ENCODE results near the gene FAM149A. TPM values are rescaled to one million over a fixed set of nuclear protein-coding genes. Genes with fewer than 3 reads are reported as not detected.
A peak's percentile ranks its signal among the peaks of the same experiment; 100 is the strongest.

Gene FAM149A
- polyA plus RNA-seq, 3 donors, result not detected

GRCh38 chr4:186096681-186097165 lies 7.8 kb upstream of the FAM149A start:
- Histone ChIP-seq H3K4me2 (replicated peaks; ENCODE audit: extremely low read depth, low read length, poor library complexity, severe bottlenecking) (no peak overlapping the region), H3K4me3 (replicated peaks in 1 of 3; ENCODE audit: low read depth in 2 of 3, low read length in 3 of 3) (no peak overlapping the region), H3K27ac (ENCODE audit: low read depth in 1 of 2, low read length in 2 of 2) (no peak overlapping the region), H3K9me3 (replicated peaks in 1 of 2; ENCODE audit: control insufficient read depth in 1 of 2, insufficient read depth in 1 of 2, low read length in 2 of 2) (no peaks in the 10 kb centered on the region), H3K9ac (ENCODE audit: insufficient read depth, low read length, poor library complexity, severe bottlenecking) (no peak overlapping the region), H4K20me1 (ENCODE audit: insufficient read depth, low read length) (no peaks in the 10 kb centered on the region), H3K4me1 (ENCODE audit: control insufficient read depth in 1 of 2, insufficient read depth in 2 of 2, low read length in 2 of 2) (no peaks in the 10 kb centered on the region), H3K36me3 (replicated peaks in 1 of 2; ENCODE audit: control insufficient read depth in 1 of 2, insufficient read depth in 2 of 2, low read length in 2 of 2) (no peaks in the 10 kb centered on the region), H2AFZ (ENCODE audit: insufficient read depth, low read depth, low read length, poor library complexity, severe bottlenecking) (no peak overlapping the region), H3K27me3 (ENCODE audit: control insufficient read depth in 2 of 2, insufficient read depth in 2 of 2, low read length in 2 of 2) (no peaks in the 10 kb centered on the region), H3K79me2 (ENCODE audit: insufficient read depth, low read length) (no peaks in the 10 kb centered on the region)
- WGBS (ENCODE audit: insufficient coverage), result 93% methylated on average over 7 of the region's 9 CpGs
- Mint-ChIP-seq H3K27me3 (ENCODE audit: low read depth in 3 of 3) (peaks cover under 1 to 11% (median 3%) of the 10 kb centered on the region in 3 donors), H3K9me3 (peaks cover 0 to 4% (median 0%) of the 10 kb centered on the region in 7 donors), H3K36me3 (no peaks in the 10 kb centered on the region), H3K4me1 (no peaks in the 10 kb centered on the region), H3K4me3 (no peak overlapping the region), H3K27ac (no peak overlapping the region)
- TF ChIP-seq CTCF (IDR thresholded peaks at IDR 0.05), result no peak
- intact Hi-C loops (cut with micrococcal nuclease), result no loop called here
- no peak for DNase-seq

GRCh38 chr4:186097386-186097785 lies 7.1 kb upstream of the FAM149A start:
- no peaks in the 10 kb centered on the region for H4K20me1 ChIP-seq (ENCODE audit: insufficient read depth, low read length)
- no peaks in the 10 kb centered on the region for H3K36me3 ChIP-seq (replicated peaks in 1 of 2; ENCODE audit: control insufficient read depth in 1 of 2, insufficient read depth in 2 of 2, low read length in 2 of 2)
- Mint-ChIP-seq H3K27me3 (ENCODE audit: low read depth in 3 of 3) (peaks cover 5 to 15% (median 7%) of the 10 kb centered on the region in 3 donors), H3K36me3 (no peaks in the 10 kb centered on the region), H3K4me3 (no peak overlapping the region), H3K27ac (peak overlapping the region in 1 of 7 donors; percentile 36), H3K4me1 (no peaks in the 10 kb centered on the region), H3K9me3 (peaks cover 0 to 1% (median 0%) of the 10 kb centered on the region in 7 donors)
- H3K9ac ChIP-seq (ENCODE audit: insufficient read depth, low read length, poor library complexity, severe bottlenecking), result no peak overlapping the region
- TF ChIP-seq CTCF (IDR thresholded peaks at IDR 0.05), result no peak
- DNase-seq, result no peak
- H3K4me3 ChIP-seq (replicated peaks in 1 of 3; ENCODE audit: low read depth in 2 of 3, low read length in 3 of 3), result no peak overlapping the region
- no peak overlapping the region for H3K4me2 ChIP-seq (replicated peaks; ENCODE audit: extremely low read depth, low read length, poor library complexity, severe bottlenecking)
- peaks cover 0 to under 1% of the 10 kb centered on the region in 2 donors for H3K27me3 ChIP-seq (ENCODE audit: control insufficient read depth in 2 of 2, insufficient read depth in 2 of 2, low read length in 2 of 2)
- H3K27ac ChIP-seq (ENCODE audit: low read depth in 1 of 2, low read length in 2 of 2), result no peak overlapping the region
- H3K4me1 ChIP-seq (ENCODE audit: control insufficient read depth in 1 of 2, insufficient read depth in 2 of 2, low read length in 2 of 2), result no peaks in the 10 kb centered on the region
- intact Hi-C loops (cut with micrococcal nuclease), result no loop called here
- H3K9me3 ChIP-seq (replicated peaks in 1 of 2; ENCODE audit: control insufficient read depth in 1 of 2, insufficient read depth in 1 of 2, low read length in 2 of 2), result no peaks in the 10 kb centered on the region
- H2AFZ ChIP-seq (ENCODE audit: insufficient read depth, low read depth, low read length, poor library complexity, severe bottlenecking), result no peak overlapping the region
- no peaks in the 10 kb centered on the region for H3K79me2 ChIP-seq (ENCODE audit: insufficient read depth, low read length)
- no CpG with 5 or more reads among the region's 5 CpGs for WGBS (ENCODE audit: insufficient coverage)
